T47D (cell line): ENCODE measurements around the gene ITGAV.

Source experiments
- DNase-seq, 2 experiments: peaks; one replicate each; pipeline versions ENCODE4 v3.0.0 to v3.0.0-alpha.2; 2011 to 2012; ENCODE audit warnings: low read depth in 1 of 2, low spot score in 1 of 2
- JUND ChIP-seq: IDR thresholded peaks from 2 replicates; pipeline ENCODE4 v1.6.1; 2012; ENCODE audit warnings: low read depth
- in situ Hi-C: cut with HindIII; loops from 2 replicates; pipeline ENCODE4 v1.10.0; 2016; ENCODE audit warnings: low sequenced_read_pairs, low pct_unique_long_range_greater_than_20kb

ITGAV gene

GRCh38 chr2:186589612-186590349, at the start of gene ITGAV:
ITGAV (plus strand) TSS chr2:186590056; CDS start chr2:186590339, 283 bp downstream.
- in situ Hi-C loops = no loop called here
- peak; percentile 77 to 92 for DNase-seq
- no peak for TF ChIP-seq JUND

- in situ Hi-C loops = no loop called here
- no peak for TF ChIP-seq JUND
- DNase-seq = no peak
These were observed 48.9 kb upstream of the ITGAV start for GRCh38 chr2:186540941-186541340.

GRCh38 chr2:186542002-186542401, 47.9 kb upstream of the ITGAV start:
- in situ Hi-C loops = no loop called here
- TF ChIP-seq JUND = no peak

GRCh38 chr2:186543561-186544131, 46.2 kb upstream of the ITGAV start:
- in situ Hi-C loops = no loop called here
- TF ChIP-seq JUND = no peak
- no peak for DNase-seq

More at GRCh38 chr2:186542002-186542401, 47.9 kb upstream of the ITGAV start:
- DNase-seq = no peak

DNA sequence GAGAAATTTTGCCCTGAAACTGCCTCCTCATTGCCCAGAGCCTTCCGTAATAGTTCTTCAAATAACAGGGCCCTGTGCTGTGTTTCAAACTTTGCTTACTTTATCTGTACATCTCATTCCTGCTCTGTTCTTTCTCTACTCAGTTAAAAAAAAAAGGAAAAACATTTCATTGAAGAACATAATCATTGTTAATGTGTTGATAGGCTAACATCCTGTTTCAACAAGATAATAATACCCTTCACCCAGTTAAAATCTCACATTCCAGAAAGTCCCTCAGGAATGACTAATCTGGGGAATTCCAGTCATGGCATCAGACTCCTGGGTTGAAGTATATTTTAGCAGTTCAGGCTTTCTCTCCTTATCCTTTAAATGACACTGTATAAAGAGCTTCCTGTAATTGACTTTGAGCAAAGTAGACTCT, 45.6 kb upstream of the ITGAV start:
- TF ChIP-seq JUND = no peak
- DNase-seq = no peak
- in situ Hi-C loops = no loop called here

DNA sequence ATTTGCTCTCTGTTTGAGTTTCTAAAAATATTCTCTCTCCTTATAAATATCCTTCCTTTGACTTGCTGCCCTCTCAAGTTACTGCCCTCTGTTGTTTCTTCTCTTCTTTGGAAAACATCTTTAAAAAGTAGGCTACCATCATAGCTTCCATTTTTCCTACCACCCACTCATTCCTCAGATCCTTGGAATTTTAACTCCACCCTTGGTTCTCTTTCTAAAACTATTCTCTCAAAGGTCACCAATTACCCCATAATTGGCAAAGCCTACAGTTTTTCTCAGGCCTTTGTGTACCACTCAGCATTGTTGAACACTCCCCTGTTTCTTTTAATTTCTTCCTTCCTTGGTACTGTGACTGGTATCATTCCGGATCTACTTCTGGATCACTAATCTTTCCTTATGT, 43.0 kb upstream of the ITGAV start:
- in situ Hi-C loops = no loop called here
- no peak for DNase-seq
- TF ChIP-seq JUND = no peak

DNA sequence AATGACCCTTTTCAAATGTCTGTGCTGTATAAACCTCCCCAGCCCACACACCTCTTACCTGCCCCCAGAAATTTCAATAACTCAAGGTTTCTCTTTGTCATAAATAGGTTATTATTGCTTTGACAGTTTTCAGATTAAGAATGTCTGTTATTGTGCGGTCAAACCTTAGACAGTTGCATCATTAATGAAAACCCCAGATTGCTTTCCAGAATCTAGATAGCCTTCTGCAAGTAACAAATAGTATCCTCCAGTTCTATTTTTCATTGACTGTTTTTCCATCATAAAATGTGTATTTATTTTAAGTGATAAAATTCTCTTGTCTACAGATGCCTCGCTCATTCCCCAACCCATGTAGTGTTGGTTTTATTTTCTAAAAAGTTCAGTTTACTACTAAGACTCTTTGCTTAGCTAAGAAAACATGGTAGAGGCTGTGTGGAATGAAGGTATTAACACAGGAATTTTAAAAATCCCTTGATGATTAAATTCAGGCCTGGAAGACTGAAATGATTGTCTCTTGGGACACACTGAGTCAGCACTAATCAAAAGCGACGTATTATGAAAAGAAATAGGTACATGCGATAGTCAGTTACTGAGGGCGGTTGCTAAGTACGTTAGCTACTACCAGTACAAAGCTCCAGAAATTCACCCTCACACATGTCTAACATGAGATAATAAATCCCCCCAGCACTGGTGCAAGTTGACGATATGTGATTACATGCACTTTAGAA, 38.4 kb upstream of the ITGAV start:
- in situ Hi-C loops = no loop called here
- no peak for DNase-seq
- no peak for TF ChIP-seq JUND

DNA sequence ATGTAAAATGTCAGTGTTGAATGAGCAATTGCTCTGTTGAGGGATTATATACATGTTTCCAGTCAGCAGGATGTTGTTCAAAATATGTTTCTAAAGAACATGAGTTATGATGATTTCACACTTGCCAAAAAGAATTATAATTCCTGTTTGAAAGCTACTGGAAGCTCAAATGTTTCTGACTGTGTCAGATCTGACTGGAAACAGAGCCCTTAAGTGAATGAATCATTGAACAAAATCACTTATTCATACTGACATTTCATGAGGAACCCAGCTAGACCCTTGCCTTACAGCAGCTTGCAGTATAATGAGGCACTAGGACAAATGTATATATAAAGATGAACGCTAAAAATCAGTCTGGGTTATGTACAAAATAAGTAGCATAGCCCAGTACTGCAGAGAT, 35.4 kb upstream of the ITGAV start:
- no peak for DNase-seq
- no peak for TF ChIP-seq JUND
- in situ Hi-C loops = no loop called here

DNA sequence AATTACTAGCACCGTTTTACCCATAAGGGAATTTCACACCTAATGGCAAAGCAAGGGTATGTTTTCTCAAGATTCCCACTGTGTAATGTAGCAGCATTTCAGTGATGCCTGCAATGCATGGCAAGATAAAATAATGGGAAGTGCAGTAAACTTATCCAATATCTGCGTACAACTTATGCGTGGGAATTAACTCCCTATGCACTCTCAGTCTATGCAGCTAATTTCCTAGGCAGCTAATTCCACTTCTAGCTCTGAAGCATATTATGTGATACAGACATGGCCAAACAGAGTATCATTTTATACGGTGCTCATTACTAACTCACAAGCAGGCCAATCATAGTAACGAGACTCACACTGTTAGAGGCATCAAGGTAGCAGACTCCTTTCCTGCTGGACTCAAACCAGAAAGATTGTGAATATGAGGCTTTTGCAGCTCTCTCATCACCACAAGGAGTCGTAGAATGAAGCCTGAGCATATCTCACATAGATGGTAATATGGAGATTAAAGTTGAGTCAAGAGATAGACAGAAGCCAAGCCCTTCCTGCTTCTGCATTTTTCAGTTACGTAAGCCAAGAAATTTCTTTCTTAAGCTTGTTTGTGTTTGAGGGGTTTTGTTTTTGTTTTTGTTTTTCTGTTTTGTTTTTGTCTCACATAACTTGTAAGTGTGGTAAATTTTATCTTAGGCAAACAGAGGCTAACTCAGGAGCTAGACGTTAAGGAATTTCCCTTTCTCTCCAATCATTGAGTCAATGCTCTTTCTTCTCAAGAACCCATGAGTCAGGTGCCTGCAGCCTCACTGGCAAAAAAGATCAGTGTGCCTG, 34.8 kb upstream of the ITGAV start:
- TF ChIP-seq JUND = no peak
- in situ Hi-C loops = no loop called here
- DNase-seq = no peak

DNA sequence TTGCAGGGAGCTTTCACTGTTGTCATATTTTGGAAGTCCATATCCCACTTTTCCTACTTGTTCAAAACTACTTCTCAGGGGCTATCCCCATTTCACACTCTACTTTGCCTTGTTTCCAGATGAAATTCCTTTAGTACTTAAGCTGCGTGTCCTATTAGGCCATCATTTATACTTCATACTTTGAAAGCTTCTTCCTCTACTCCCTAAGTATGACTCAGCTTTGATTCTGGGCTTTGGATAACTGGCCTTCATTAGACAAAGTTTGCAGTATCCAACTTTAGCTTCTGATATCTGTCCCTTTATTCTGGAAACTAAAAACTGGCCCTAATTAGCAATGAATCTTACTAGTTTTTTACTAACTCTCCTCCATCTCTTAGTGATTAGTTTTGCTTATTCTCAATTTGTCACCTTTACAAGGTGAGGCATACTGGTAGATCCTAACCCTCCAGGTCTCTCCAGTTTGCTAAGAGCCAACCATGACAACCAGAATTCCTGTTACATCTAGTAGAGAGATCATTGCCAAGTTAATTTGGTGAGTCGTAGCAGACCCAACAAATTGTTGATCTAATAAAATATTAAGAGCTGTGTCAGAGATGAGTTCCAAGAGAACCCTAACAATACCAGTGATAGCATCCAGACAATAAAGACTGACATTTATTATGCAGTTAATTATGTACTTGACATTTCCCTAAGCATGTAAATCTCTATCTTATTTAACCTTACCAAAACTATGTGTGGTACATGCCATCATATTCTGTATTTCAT, 31.2 kb upstream of the ITGAV start:
- DNase-seq = no peak
- in situ Hi-C loops = no loop called here
- no peak for TF ChIP-seq JUND

DNA sequence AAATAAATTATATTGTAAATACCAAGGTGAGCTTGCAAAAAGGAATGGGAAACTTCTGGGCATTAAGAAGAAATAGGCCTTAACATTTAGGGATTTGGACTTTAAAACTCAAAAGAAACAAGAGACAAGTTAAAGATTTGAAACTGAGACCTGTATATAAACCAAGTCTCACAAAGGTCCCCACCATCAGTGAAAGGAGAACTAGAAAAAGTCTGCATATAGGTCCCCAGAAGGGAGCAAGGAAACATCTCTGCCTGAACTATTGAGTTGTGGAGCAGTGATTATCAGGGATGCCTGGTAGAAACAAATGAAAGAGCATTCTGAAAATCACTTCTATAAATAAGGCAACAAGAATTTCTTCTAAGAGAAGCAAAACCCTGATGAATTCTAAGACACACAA, 30.5 kb upstream of the ITGAV start:
- TF ChIP-seq JUND = no peak
- DNase-seq = no peak
- in situ Hi-C loops = no loop called here

- TF ChIP-seq JUND = no peak
- in situ Hi-C loops = no loop called here
- DNase-seq = no peak
These were observed 30.0 kb upstream of the ITGAV start for GRCh38 chr2:186559848-186560247.
